ENCODE results near the gene EIF4E. TPM values are rescaled to one million over a fixed set of nuclear protein-coding genes. Genes with fewer than 3 reads are reported as not detected.
"Not testable (repeated sequence)": the region's sequence is repeated elsewhere in the genome, so short reads cannot be mapped to it uniquely, and the experiment has no call there.

Gene EIF4E
- total and polyA plus RNA-seq, 11 donors = 8.3 to 93.2 (median 62.2) TPM

- Histone ChIP-seq H3K9me3 (no peaks in the 10 kb centered on the region), H3K4me3 (no peak overlapping the region), H3K27ac (no peak overlapping the region), H3K36me3 (peaks cover 2 to 90% (median 75%) of the 10 kb centered on the region in 9 donors), H3K4me1 (peaks cover 0 to 13% (median 0%) of the 10 kb centered on the region in 12 donors), H3K27me3 (no peaks in the 10 kb centered on the region)
- DNase-seq (no peak), ATAC-seq (no peak)
- TF ChIP-seq, protein P1, sequence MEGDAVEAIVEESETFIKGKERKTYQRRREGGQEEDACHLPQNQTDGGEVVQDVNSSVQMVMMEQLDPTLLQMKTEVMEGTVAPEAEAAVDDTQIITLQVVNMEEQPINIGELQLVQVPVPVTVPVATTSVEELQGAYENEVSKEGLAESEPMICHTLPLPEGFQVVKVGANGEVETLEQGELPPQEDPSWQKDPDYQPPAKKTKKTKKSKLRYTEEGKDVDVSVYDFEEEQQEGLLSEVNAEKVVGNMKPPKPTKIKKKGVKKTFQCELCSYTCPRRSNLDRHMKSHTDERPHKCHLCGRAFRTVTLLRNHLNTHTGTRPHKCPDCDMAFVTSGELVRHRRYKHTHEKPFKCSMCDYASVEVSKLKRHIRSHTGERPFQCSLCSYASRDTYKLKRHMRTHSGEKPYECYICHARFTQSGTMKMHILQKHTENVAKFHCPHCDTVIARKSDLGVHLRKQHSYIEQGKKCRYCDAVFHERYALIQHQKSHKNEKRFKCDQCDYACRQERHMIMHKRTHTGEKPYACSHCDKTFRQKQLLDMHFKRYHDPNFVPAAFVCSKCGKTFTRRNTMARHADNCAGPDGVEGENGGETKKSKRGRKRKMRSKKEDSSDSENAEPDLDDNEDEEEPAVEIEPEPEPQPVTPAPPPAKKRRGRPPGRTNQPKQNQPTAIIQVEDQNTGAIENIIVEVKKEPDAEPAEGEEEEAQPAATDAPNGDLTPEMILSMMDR (IDR thresholded peaks at IDR 0.05) = no peak
- TF ChIP-seq POLR2A (IDR thresholded peaks at IDR 0.05) = no peak
- intact Hi-C loops (cut with DNase I) = no loop called here
- 96 to 99% (median 97%) methylated on average over 2 of the region's 2 CpGs for WGBS, 4 donors
Measured at GRCh38 chr4:98887145-98887544, 41.8 kb downstream of the EIF4E start.

DNA sequence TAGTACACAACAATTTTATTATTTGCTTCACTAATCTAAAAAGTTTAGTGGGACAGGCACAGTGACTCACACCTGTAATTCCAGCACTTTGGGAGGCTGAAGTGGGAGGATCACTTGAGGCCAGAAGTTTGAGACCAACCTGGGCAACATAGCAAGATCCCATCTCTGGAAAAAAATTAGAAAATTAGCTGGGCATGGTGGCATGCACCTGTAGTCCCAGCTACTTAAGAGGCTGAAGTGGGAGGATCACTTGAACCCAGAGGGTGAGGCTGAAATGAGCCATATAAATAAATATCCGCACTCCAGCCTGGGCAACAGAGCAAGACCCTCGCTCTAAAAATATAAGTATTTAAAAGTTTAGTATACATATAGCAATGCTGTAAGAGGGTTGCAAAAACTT is 42.6 kb downstream of the EIF4E start:
- H3K4me3 ChIP-seq; ATAC-seq; H3K27ac ChIP-seq; H3K27me3 ChIP-seq; intact Hi-C loops (cut with DNase I); DNase-seq; H3K9me3 ChIP-seq: not testable (repeated sequence)
- WGBS, 4 donors = 98 to 100% (median 100%) methylated on average over 2 of the region's 2 CpGs
- Histone ChIP-seq H3K36me3 (peaks cover 2 to 98% (median 81%) of the 10 kb centered on the region in 9 donors), H3K4me1 (peaks cover 0 to 13% (median 0%) of the 10 kb centered on the region in 12 donors)

- DNase-seq; H3K4me1 ChIP-seq; intact Hi-C loops (cut with DNase I); H3K27ac ChIP-seq; H3K9me3 ChIP-seq; H3K4me3 ChIP-seq; H3K27me3 ChIP-seq: not testable (repeated sequence)
- 47 to 69% (median 51%) methylated on average over 4 of the region's 4 CpGs for WGBS, 4 donors
- ATAC-seq = peak in 2 of 4 donors; percentile 38 to 55
- H3K36me3 ChIP-seq = peaks cover 0 to 79% (median 65%) of the 10 kb centered on the region in 9 donors
Measured at GRCh38 chr4:98880884-98881283, 48.0 kb downstream of the EIF4E start.

DNA sequence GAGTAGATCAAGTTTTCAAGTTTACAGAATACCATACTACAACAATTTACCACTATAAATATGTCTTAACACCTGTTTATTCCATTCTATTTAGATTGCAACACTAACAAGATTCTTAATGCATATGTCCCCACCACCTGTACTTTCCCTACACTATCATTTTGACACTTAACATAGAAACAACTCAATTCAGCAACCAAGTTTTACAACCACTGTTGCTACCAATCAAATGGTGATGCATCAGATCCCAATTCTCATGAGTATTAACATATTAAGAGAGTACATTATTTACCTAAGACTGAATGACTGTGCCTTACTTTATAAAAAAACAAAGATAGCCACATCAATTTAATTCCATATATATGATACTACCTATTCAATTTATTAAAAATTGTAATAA is 49.4 kb downstream of the EIF4E start:
- ATAC-seq (no peak), DNase-seq (no peak)
- H3K4me3 ChIP-seq = no peak overlapping the region
- intact Hi-C loops (cut with DNase I) = no loop called here
- TF ChIP-seq, protein P1 (IDR thresholded peaks at IDR 0.05) = no peak
- no peak for TF ChIP-seq POLR2A (IDR thresholded peaks at IDR 0.05)
- H3K36me3 ChIP-seq = peaks cover 0 to 65% (median 52%) of the 10 kb centered on the region in 9 donors
- no peak overlapping the region for H3K27ac ChIP-seq
- H3K4me1 ChIP-seq = peaks cover 0 to 3% (median 0%) of the 10 kb centered on the region in 12 donors
- no peaks in the 10 kb centered on the region for H3K27me3 ChIP-seq
- H3K9me3 ChIP-seq = no peaks in the 10 kb centered on the region

DNA sequence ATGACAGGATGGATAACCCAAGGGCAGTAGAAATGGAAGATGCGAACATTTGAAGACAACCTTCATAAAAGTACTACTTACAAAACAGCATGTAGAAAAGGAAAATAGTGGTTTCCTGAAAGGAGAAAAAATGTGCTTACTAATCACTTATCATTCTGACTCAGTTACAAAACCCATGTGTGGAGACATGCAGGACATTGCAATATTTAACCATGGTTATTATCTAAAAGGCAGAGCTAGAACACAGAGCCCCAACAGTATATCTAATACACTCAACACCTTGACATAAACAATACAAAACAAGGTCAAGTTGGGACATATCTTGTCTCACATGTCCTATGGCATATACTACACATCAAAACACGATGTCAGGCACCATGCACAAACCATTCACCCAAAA is 55.9 kb downstream of the EIF4E start:
- no peaks in the 10 kb centered on the region for H3K27me3 ChIP-seq
- intact Hi-C loops (cut with DNase I) = no loop called here
- ATAC-seq (no peak), DNase-seq (no peak)
- no peak overlapping the region for H3K4me3 ChIP-seq
- no peak for TF ChIP-seq POLR2A (IDR thresholded peaks at IDR 0.05)
- TF ChIP-seq, protein P1 (IDR thresholded peaks at IDR 0.05) = no peak
- peaks cover 0 to 19% (median 4%) of the 10 kb centered on the region in 9 donors for H3K36me3 ChIP-seq
- peaks cover 0 to 5% (median 0%) of the 10 kb centered on the region in 12 donors for H3K9me3 ChIP-seq
- 83 to 95% (median 92%) methylated on average over 2 of the region's 2 CpGs for WGBS, 4 donors
- H3K4me1 ChIP-seq = no peaks in the 10 kb centered on the region
- no peak overlapping the region for H3K27ac ChIP-seq

- 69 to 83% (median 76%) methylated on average over 3 of the region's 3 CpGs for WGBS, 4 donors
- H3K4me3 ChIP-seq; H3K27ac ChIP-seq; H3K9me3 ChIP-seq; ATAC-seq; DNase-seq; H3K27me3 ChIP-seq; H3K4me1 ChIP-seq; intact Hi-C loops (cut with DNase I): not testable (repeated sequence)
- peaks cover 0 to 12% (median 0%) of the 10 kb centered on the region in 9 donors for H3K36me3 ChIP-seq
Measured at GRCh38 chr4:98872120-98872906, 56.6 kb downstream of the EIF4E start.

All from heart left ventricle (tissue), 16 donors.